Spleen (tissue), 11 donors: ENCODE measurements around the gene HSPD1. TPM values are rescaled to one million over a fixed set of nuclear protein-coding genes. Genes with fewer than 3 reads are reported as not detected.

ENCODE experiments used
- DNase-seq: peaks from one replicate; pipeline ENCODE4 v3.0.0-alpha.2; 2020
- H3K27ac ChIP-seq, 8 donors: fragments of 200-600 bp; sonication (generic) in 7 of 8; 1 replicate in 4 of 8; 2 replicates in 4 of 8; pipeline versions ENCODE4 v1.5.0 to v1.8.0; 2016 to 2021; ENCODE audit warnings: inconsistent platforms in 4 of 8, mild to moderate bottlenecking in 4 of 8, moderate library complexity in 1 of 8
- H3K27me3 ChIP-seq, 7 donors: fragments of 200-600 bp; sonication (generic) in 6 of 7; replicated peaks in 1 of 7; 1 replicate in 4 of 7; 2 replicates in 3 of 7; pipeline versions ENCODE4 v1.5.0 to v1.8.0; 2016 to 2021; ENCODE audit warnings: inconsistent platforms in 3 of 7, mild to moderate bottlenecking in 1 of 7
- H3K36me3 ChIP-seq, 6 donors: fragments of 200-600 bp; sonication (generic) in 5 of 6; 1 replicate in 4 of 6; 2 replicates in 2 of 6; pipeline versions ENCODE4 v1.5.0 to v1.8.0; 2016 to 2021; ENCODE audit warnings: inconsistent platforms in 2 of 6
- H3K4me1 ChIP-seq, 6 donors: fragments of 200-600 bp; sonication (generic) in 5 of 6; 1 replicate in 3 of 6; 2 replicates in 3 of 6; pipeline versions ENCODE4 v1.5.0 to v1.8.0; 2016 to 2021; ENCODE audit warnings: inconsistent platforms in 3 of 6
- H3K4me3 ChIP-seq, 8 donors: fragments of 200-600 bp; sonication (generic) in 7 of 8; 1 replicate in 4 of 8; 2 replicates in 4 of 8; pipeline versions ENCODE4 v1.5.0 to v1.8.0; 2016 to 2021; ENCODE audit warnings: inconsistent platforms in 4 of 8, mild to moderate bottlenecking in 4 of 8, moderate library complexity in 2 of 8
- H3K9me3 ChIP-seq, 8 donors: fragments of 200-600 bp; sonication (generic) in 7 of 8; 1 replicate in 4 of 8; 2 replicates in 4 of 8; pipeline versions ENCODE4 v1.5.0 to v1.8.0; 2016 to 2021; ENCODE audit warnings: inconsistent platforms in 4 of 8
- CTCF ChIP-seq, 11 experiments: fragments of 200-600 bp in 7 of 11; fragments of 450-650 bp in 4 of 11; sonication (generic) in 4 of 11; IDR thresholded peaks in 8 of 11; conservative IDR thresholded peaks in 3 of 11; 1 replicate in 7 of 11; 2 replicates in 4 of 11; pipeline versions ENCODE4 v1.4.0 to v1.8.0; 2016 to 2021; ENCODE audit warnings: antibody characterized with exemption in 11 of 11, inconsistent platforms in 4 of 11, mild to moderate bottlenecking in 1 of 11
- POLR2A ChIP-seq, 3 donors: fragments of 450-650 bp; IDR thresholded peaks; one replicate each; pipeline ENCODE4 v1.5.1; 2017; ENCODE audit warnings: antibody characterized with exemption in 3 of 3, mild to moderate bottlenecking in 1 of 3
- POLR2AphosphoS5 ChIP-seq, 3 donors: sonication (generic); formaldehyde crosslinking; IDR thresholded peaks; one replicate each; pipeline ENCODE4 v1.5.1; 2017; ENCODE audit warnings: antibody characterized with exemption in 3 of 3
- WGBS, 5 donors: extraction: QIAGEN DNeasy Blood & Tissue Kit in 3 of 5; methylation state at CpG; one replicate each; pipeline versions ENCODE4 v1.1.5 to v1.1.7; 2013 to 2018; 5-methylcytosine and 5-hydroxymethylcytosine counted together
- intact Hi-C: fragments of 100-400 bp; cut with DNase I; formaldehyde crosslinking; loops from one replicate; pipeline ENCODE4 v1.15.0; 2023; ENCODE audit warnings: low total_unique reads
- polyA plus RNA-seq, 3 donors: library from polyadenylated mRNA; stranded (reverse); fragments of 200-250 nt; gene quantifications; one replicate each; pipeline ENCODE4 v1.2.1, GENCODE V29; 2013
- small RNA-seq, 4 donors: library from RNA; depleted of rRNA; stranded (forward); fragments of <200 nt; gene quantifications; one replicate each; pipeline ENCODE3, GENCODE V24; 2016
- total RNA-seq, 7 donors: library from RNA; depleted of rRNA in 3 of 7; stranded (reverse); fragments of >200 nt in 3 of 7; fragmentation: NEBNext Ultra II Directional in 4 of 7; extraction: Animal tissue kit (Norgen Biotek cat#: 25700) in 4 of 7; gene quantifications; one replicate each; pipeline versions ENCODE4 v1.1.0 to v1.2.1, GENCODE V29; 2016 to 2021
- donor health status: healthy with polysubstance abuse.
- donor health status: DM: no; HTN: no; CAD: no; lungs with moderate emphysema.
- donor health status: DM: no; HTN: no; CAD: no.
- donor health status: Bipolar disorder and iron deficiency.
- donor health status: healthy.
- donor health status: DM: no; HTN: no; CAD: no.
- donor health status: DM: yes; HTN: yes; CAD: no.

Gene HSPD1
- total and polyA plus RNA-seq, 10 donors = 75.2 to 202 (median 117) TPM

GRCh38 chr2:197445746-197446145 is 53.9 kb downstream of the HSPD1 start:
- Histone ChIP-seq H3K4me3 (no peak overlapping the region), H3K27ac (no peak overlapping the region), H3K36me3 (no peaks in the 10 kb centered on the region), H3K9me3 (no peaks in the 10 kb centered on the region), H3K27me3 (no peaks in the 10 kb centered on the region), H3K4me1 (peaks cover 0 to 20% (median 9%) of the 10 kb centered on the region in 6 donors)
- TF ChIP-seq POLR2A (IDR thresholded peaks at IDR 0.05) (no peak), POLR2AphosphoS5 (IDR thresholded peaks at IDR 0.05) (no peak), CTCF (IDR thresholded peaks at IDR 0.05 in 8 of 11, conservative IDR thresholded peaks at IDR 0.05 in 3 of 11) (no peak)
- intact Hi-C loops = no loop called here
- DNase-seq = no peak
- 63 to 79% (median 69%) methylated on average over 1 of the region's 1 CpG for WGBS, 5 donors

- peak overlapping the region in 3 of 8 donors; percentile 56 to 72 (median 68) for H3K27ac ChIP-seq
- DNase-seq = no peak
Measured at GRCh38 chr2:197442857-197443256, 56.8 kb downstream of the HSPD1 start.

GRCh38 chr2:197437380-197437779 is 62.3 kb downstream of the HSPD1 start:
- Histone ChIP-seq H3K36me3 (no peaks in the 10 kb centered on the region), H3K4me3 (no peak overlapping the region), H3K27me3 (no peaks in the 10 kb centered on the region), H3K4me1 (peaks cover 11 to 36% (median 25%) of the 10 kb centered on the region in 6 donors), H3K9me3 (no peaks in the 10 kb centered on the region), H3K27ac (no peak overlapping the region)
- 94 to 100% (median 97%) methylated on average over 2 of the region's 2 CpGs for WGBS, 5 donors
- TF ChIP-seq CTCF (IDR thresholded peaks at IDR 0.05 in 8 of 11, conservative IDR thresholded peaks at IDR 0.05 in 3 of 11) (no peak), POLR2A (IDR thresholded peaks at IDR 0.05) (no peak), POLR2AphosphoS5 (IDR thresholded peaks at IDR 0.05) (no peak)
- intact Hi-C loops = no loop called here
- no peak for DNase-seq

More at GRCh38 chr2:197442857-197443256, 56.8 kb downstream of the HSPD1 start:
- intact Hi-C loops = no loop called here
- Histone ChIP-seq H3K9me3 (no peaks in the 10 kb centered on the region), H3K4me1 (peaks cover 0 to 20% (median 9%) of the 10 kb centered on the region in 6 donors), H3K27me3 (no peaks in the 10 kb centered on the region), H3K36me3 (no peaks in the 10 kb centered on the region), H3K4me3 (no peak overlapping the region)
- 45 to 65% (median 55%) methylated on average over 5 of the region's 5 CpGs for WGBS, 5 donors
- TF ChIP-seq POLR2AphosphoS5 (IDR thresholded peaks at IDR 0.05) (no peak), CTCF (IDR thresholded peaks at IDR 0.05 in 8 of 11, conservative IDR thresholded peaks at IDR 0.05 in 3 of 11) (no peak), POLR2A (IDR thresholded peaks at IDR 0.05) (no peak)

Small RNAs within 50 kb of the gene (small RNA-seq; reads per million reads assigned to genes)
- 0 reads per million in 4 donors for gene AC020550.1
- 0 reads per million in 4 donors for gene RNU6-1029P

Other genes starting within 250 kb of the HSPD1 start
- gene ANKRD44, start 189.1 kb downstream of the HSPD1 start, total RNA-seq = 100 to 1,000 TPM; 108 to 183 (median 145) TPM
- 10 to 100 TPM; 16.0 to 18.5 (median 16.3) TPM for gene ANKRD44, start 189.1 kb downstream of the HSPD1 start, polyA plus RNA-seq
- gene SF3B1, start 64.8 kb downstream of the HSPD1 start, total RNA-seq = 1,000 to 10,000 TPM in 1 of 7 donors, 100 to 1,000 TPM in 6; 330 to 1,150 (median 357) TPM
- 100 to 1,000 TPM; 256 to 327 (median 261) TPM for gene SF3B1, start 64.8 kb downstream of the HSPD1 start, polyA plus RNA-seq
- gene COQ10B, start 46.3 kb downstream of the HSPD1 start, total RNA-seq = 10 to 100 TPM; 24.5 to 34.7 (median 30.1) TPM
- 10 to 100 TPM in 2 of 3 donors, 1 to 10 TPM in 1; 9.3 to 14.7 (median 11.5) TPM for gene COQ10B, start 46.3 kb downstream of the HSPD1 start, polyA plus RNA-seq
- gene HSPE1, start 539 bp upstream of the HSPD1 start, total RNA-seq = 10 to 100 TPM; 38.1 to 89.4 (median 46.4) TPM
- gene HSPE1, start 539 bp upstream of the HSPD1 start, polyA plus RNA-seq = 100 to 1,000 TPM in 2 of 3 donors, 10 to 100 TPM in 1; 97.8 to 138 (median 133) TPM
- gene MOB4, start 16.2 kb upstream of the HSPD1 start, total RNA-seq = 10 to 100 TPM; 15.5 to 38.3 (median 23.7) TPM
- 10 to 100 TPM; 17.3 to 27.1 (median 23.8) TPM for gene MOB4, start 16.2 kb upstream of the HSPD1 start, polyA plus RNA-seq
- 10 to 100 TPM in 1 of 7 donors, 1 to 10 TPM in 6; 2.0 to 13.3 (median 3.2) TPM for gene RFTN2, start 175.7 kb upstream of the HSPD1 start, total RNA-seq
- gene RFTN2, start 175.7 kb upstream of the HSPD1 start, polyA plus RNA-seq = under 1 TPM; 0.52 to 0.93 (median 0.65) TPM
- gene MARS2, start 205.5 kb upstream of the HSPD1 start, total RNA-seq = 10 to 100 TPM in 3 of 7 donors, 1 to 10 TPM in 4; 8.9 to 12.7 (median 10.0) TPM
- 1 to 10 TPM; 4.7 to 8.2 (median 6.8) TPM for gene MARS2, start 205.5 kb upstream of the HSPD1 start, polyA plus RNA-seq